Activated T-cell treated with anti-CD3 and anti-CD28 coated beads for 24 hours (primary cell): ENCODE measurements around the gene CD72.
"Not testable (repeated sequence)": the region's sequence is repeated elsewhere in the genome, so short reads cannot be mapped to it uniquely, and the experiment has no call there.

Experiments
- DNase-seq: peaks from one replicate; pipeline ENCODE4 v3.0.0-alpha.2; 2020; ENCODE audit warnings: low read depth

The CD72 gene

DNA sequence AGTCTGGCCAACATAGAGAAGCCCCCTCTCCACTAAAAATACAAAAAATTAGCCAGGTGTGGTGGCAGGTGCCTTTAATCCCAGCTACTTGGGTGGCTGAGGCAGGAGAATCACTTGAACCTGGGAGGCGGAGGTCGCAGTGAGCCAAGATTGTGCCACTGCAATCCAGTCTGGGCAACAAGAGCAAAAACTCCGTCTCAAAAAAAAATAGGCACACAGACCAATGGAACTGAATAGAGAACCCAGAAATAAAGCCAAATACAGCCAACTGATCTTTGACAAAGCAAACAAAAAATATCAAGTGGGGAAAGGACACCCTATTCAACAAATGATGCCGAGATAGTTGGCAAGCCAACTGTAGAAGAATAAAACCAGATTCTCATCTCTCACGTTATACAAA, 29.7 kb downstream of the CD72 start:
- DNase-seq, result not testable (repeated sequence)

GRCh38 chr9:35584681-35585080, 33.5 kb downstream of the CD72 start:
- DNase-seq, result not testable (repeated sequence)

DNA sequence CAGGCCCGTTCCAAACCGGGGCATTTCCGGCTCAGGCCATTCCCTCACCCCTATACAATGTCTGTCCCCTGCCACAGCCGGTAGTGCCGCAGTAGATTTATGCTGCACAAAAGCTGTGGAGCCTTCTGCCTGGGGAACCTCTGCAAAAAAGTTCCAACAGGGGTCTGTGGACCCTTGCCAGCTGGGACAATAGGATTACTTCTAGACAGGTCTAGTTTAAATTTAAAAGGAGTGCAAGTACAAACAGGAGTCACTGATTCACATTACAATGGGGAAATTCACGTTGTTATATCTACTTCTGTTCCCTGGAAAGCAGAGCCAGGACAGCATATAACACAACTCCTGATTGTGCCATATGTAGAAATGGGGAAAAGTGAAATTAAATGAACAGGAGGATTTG, 34.7 kb downstream of the CD72 start:
- not testable (repeated sequence) for DNase-seq

DNA sequence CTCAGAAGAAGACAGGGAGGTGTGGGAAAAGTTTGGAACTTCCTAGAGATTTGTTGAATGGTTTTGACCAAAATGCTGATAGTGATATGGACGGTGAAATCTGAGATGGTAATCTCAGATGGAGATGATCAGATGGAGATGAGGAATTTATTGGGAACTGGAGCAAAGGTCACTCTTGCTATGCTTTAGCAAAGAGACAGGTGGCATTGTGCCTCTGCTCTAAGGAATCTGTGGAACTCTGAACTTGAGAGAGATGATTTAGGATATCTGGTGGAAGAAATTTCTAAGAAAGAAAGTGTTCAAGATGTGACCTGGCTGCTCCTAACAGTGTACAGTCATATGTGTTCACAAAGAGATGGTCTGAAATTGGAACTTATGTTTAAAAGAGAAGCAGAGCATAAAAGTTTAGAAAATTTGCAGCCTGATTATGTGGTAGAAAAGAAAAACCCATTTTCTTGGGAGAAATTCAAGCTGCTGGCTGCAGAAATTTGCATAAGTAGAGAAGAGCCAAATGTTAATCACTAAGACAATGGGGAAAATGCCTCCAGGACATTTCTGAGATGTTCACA, 38.5 kb downstream of the CD72 start:
- DNase-seq, result not testable (repeated sequence)

DNA sequence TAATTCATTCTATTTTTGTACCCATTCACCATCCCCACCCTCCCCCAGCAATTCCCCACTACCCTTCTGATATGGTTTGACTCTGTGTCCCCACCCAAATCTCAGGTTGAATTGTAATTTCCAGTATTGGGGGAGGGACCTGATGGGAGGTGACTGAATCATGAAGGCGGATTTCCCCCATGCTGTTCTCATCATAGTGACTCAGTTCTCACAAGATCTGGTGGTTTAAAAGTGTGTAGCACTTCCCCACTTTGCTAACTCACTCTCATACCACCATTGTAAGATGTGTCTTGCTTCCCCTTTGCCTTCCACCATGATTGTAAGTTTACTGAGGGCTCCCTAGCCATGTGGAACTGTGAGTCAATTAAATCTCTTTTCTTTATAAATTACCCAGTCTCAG, 39.1 kb downstream of the CD72 start:
- peak; percentile 20 for DNase-seq

GRCh38 chr9:35577486-35577885, 40.7 kb downstream of the CD72 start:
- no peak for DNase-seq

GRCh38 chr9:35575478-35575877, 42.7 kb downstream of the CD72 start:
- no peak for DNase-seq

DNA sequence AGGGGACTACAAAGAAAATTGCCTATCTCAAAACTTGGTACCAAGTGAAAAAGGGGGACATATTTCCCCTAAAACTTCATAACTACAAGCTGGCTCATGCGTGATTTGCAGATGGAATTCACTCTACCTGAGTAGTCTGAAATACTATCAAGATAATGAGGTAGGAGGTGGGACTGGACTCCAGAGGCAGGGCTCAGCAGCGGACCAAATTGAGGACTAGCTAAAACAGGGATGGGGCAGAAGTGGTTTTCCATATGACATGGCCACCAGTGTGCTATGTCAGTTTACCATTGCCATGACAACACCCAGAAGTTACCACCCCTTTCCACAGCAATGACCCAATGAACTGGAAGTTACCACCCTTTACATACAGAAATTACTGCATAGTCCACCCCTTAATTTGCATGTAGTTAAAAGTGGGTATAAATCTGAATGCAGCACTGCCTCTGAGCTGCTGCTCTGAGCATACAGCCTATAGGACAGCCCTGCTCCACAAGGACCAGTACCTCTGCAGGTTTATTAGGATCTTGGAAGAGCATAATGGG, 43.6 kb downstream of the CD72 start:
- no peak for DNase-seq

- DNase-seq, result peak; percentile 32
These were observed 47.3 kb downstream of the CD72 start for GRCh38 chr9:35570709-35571504.

DNA sequence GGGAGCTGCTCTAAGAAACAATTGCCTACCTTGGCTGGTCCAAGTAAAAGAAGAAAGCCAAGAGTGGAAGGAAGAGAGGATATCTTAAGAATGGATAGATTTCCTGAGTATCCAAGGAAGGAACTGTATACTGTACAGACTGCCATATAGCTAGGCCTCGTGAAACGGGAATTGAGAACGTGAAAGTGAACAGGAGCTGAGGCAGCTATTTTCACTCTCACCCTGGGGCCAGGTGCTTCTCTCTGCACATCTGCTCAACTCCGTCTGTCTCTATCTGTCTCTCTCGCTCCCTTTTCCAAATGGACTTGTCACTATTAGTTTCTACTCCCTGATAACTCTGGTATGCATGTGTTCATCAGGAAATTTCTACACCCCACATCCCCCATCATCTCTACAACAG, 49.0 kb downstream of the CD72 start:
- no peak for DNase-seq

DNA sequence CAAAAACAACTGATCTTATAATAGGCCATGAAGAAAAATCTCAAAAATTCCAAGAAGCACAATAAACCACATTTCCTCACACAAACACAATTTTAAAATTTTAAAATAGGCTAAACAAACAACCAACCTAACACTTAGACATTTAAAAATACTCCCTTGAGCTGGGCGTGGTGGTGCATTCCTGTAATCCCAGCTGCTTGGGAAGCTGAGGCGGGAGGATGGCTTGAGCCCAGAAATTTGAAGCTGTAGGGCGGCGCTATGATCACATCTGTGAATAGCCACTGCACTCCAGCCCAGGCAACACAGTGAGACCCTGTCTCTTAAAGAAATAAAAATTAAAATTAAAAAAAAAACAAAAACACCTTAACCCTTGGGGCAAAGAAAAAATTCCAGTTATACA, 50.0 kb downstream of the CD72 start:
- DNase-seq, result no peak

DNA sequence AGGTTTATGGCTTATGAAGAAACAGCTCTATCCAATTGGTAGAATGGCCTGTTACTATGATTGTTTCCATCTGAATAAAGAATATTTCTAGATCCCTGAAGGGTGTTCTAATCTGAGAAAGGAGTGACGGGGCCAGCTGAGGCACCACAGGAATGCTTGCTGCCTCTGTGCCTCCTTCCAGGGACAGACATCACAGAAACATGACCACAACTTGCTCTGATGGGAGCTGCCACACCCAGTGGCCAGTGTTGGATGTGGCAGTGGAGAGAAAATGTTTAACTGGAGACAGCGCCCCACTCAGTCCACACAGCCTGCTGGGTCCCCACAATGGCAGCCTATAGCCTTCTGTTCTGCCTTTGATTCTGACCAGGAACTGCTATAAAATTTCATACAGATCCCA, 51.8 kb downstream of the CD72 start:
- DNase-seq, result no peak

GRCh38 chr9:35564658-35565061, 53.6 kb downstream of the CD72 start:
- DNase-seq, result no peak

GRCh38 chr9:35563791-35564197, 54.4 kb downstream of the CD72 start:
- no peak for DNase-seq

GRCh38 chr9:35562895-35563780, 55.1 kb downstream of the CD72 start:
- DNase-seq, result no peak

DNA sequence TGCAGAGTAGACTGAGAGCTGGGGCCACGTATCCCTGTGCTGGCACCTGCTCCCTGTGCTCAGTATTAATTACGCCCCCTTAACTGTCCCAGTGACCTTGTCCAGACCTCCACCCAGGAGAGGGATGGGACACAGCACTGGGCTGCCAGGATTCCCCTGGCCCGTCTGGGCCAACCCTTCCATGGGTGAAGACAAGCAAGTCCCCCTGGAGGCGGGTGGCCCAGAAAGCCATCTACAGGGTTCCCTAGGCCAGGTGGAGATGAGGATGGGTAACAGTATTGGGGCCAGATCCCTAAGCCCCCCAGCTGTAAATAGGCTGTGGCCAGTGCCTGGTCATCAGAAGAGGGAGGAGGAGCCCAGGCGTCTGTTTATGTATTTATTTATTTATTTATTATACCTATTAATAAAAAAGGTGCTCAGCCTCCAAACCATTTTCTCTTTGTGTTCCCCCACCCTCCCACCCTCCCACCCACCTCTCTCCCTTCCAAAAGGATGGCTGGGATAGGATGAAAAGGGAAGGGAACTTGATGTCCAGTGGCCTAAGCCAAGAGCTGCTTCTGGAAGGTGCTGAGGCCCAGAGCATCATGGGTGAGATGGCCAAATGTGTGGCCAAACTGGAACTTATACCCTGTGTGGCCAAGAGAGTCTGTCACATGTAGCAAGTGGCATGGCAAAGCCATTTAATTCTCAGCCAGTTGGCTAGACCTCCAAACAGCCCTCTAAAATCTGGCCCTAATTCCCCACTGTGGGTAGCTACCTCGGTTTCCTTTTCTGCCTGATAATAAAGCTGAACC, 56.5 kb downstream of the CD72 start:
- DNase-seq, result no peak

DNA sequence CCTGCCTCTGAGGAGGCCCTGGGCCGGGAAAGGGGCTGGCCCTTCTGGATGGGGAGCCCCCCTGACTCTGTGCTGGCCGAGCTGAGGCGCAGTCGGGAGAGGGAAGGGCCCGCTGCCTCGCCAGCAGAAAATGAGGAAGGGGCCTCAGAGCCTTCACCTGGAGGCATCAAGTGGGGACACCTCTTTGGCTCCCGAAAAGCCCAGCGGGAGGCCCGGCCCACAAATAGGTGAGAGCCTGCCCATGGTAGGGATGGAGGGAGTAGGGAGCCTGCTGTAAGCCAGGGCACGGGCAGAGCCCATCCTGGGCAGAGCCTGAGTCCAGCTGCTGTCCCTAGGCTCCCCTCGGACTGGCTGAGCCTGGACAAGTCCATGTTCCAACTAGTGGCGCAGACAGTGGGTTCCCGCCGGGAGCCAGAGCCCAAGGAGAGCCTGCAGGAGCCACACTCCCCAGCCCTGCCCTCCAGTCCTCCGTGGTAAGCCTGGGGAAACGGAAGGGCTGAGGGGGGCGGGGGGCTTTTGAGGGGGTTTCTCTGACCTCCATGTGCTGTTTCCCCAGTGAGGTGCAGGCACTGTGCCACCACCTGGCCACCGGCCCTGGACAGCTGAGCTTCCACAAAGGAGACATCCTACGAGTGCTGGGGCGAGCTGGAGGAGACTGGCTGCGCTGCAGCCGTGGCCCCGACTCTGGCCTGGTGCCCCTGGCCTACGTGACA, 57.4 kb downstream of the CD72 start:
- DNase-seq, result no peak
